ENCODE data around the gene RAB6A.
"Not testable (repeated sequence)": the region's sequence is repeated elsewhere in the genome, so short reads cannot be mapped to it uniquely, and the experiment has no call there.

RAB6A gene

DNA sequence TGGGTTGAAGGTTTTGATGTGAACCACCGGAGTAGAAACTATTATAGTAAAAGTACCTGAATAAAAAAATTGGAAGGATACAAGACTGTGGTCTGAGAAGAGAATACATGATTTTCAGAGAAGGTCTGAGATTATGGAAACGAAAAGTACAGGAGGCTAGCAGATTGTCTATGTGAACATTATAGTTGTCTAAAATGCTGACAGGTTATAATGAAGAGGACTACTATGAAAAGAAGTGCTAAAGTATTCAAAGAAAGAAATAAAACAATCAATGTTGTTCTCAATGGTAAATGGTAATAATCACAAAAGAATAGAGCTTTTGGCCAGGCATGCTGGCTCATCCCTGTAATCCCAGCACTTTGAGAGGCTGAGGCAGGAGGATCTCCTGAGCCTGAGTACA lies 34.0 kb downstream of the RAB6A start:
- no peak for DNase-seq (ENCODE audit: low spot score)

DNA sequence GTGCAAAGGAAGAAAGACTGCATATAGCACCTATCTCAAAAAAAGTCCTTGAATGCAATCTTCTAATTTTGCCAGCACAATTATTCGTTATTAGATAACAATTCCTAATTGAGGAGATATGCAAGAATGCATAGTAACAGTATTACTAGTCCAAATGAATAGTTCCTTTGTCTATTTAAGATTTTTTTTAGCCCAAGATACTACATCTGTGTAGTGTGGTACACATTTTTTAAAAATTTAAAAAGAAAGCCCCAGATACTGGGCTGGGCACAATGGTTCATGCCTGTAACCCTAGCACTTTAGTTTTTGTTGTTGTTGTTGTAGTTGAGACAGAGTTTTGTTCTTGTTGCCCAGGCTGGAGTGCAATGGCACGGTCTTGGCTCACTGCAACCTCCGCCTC lies 43.7 kb downstream of the RAB6A start:
- DNase-seq (ENCODE audit: low spot score): no peak

DNA sequence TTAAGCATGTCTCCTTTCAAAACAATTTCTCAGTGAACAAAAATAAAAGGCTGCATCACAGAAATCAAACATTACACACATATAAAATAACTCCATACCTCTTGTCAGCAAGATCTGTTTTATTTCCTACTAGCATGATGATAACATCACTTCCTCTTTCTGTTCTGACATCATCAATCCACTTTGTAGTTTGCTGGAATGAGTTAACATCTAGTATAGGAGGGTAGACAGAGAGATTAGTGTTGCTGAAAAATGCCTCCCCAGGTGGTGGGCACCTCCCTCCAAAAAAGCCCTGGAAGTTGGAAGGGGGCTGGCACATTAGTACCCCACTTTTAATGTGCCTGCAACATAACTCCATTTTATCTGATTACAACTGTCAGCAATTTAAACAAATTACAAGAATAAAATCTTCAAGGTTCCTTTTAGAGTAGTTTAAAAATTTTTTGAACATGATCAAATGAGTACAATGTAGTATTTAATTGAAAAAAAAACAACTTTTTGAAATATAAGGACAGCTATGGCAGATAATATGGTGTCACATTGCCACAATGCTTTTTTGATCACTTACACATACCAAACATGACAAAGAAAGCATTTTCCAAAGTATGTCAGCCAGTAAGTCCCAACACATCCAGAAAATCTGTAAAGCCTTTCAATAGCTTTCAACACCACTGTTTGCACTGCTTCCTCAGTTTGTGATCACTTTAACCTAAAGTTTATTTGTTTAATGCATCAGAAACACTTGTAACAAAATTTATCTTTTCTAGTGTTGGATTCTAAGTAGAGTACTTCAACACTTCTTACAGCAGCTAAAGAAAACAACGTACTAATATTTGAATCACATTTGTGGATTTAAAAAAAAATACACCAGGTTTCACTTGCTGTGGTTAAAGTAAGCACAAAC lies 44.5 kb downstream of the RAB6A start:
- no peak for DNase-seq (ENCODE audit: low spot score)

DNA sequence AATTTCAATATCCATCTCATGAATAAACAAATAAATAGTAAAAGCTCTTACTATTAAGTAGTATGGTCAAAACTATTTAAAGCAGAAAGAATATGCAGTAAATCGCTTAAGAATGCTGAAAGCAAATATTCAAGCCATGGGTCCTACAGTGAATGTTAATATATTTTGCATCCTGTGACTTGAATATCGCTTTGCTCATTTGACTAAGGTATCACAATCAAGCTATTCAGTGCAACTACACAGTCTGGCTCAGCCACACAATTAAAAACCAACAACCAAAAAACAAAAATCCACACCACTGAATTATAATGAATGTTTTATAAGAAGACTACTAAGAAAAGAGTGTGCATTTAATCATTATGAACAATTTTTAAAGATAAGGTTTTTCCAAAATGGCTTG lies 45.3 kb downstream of the RAB6A start:
- DNase-seq (ENCODE audit: low spot score): no peak

DNA sequence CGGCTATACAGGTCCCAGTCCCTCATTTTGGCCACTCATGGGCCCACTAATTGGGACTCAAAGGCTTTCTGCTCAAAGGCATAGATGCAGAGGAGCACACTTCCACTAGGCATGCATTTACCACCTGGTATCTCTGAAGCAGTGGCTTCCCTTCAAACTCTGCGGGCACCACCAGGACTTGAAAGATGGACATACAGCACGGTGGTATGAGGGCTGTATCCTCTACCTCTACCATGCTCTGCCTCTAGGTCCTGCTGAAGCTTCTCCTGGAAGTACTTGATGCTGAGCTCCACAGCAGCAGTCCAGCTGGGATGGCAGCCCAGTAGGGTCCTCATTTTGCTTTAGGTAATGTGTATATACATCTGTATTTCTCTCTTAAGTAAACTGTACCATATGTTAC lies 49.9 kb downstream of the RAB6A start:
- no peak for DNase-seq (ENCODE audit: low spot score)

DNA sequence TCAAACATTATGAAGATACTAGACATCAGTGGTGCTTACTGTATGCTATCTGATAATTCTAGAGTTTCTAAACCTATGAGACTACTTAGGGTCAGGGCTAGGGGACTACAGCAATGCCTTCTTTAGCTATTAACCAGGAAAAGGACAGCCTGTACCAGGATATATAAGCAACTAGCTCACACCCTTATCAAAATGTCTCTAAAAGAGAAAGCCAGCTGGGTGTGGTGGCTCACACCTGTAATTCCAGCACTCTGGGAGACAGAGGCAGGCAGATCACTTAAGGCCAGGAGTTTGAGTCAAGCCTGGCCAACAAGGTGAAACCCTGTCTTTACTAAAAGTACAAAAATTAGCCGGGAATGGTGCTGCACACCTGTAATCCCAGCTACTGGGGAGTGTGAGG lies 55.8 kb downstream of the RAB6A start:
- no peak for DNase-seq (ENCODE audit: low spot score)

DNA sequence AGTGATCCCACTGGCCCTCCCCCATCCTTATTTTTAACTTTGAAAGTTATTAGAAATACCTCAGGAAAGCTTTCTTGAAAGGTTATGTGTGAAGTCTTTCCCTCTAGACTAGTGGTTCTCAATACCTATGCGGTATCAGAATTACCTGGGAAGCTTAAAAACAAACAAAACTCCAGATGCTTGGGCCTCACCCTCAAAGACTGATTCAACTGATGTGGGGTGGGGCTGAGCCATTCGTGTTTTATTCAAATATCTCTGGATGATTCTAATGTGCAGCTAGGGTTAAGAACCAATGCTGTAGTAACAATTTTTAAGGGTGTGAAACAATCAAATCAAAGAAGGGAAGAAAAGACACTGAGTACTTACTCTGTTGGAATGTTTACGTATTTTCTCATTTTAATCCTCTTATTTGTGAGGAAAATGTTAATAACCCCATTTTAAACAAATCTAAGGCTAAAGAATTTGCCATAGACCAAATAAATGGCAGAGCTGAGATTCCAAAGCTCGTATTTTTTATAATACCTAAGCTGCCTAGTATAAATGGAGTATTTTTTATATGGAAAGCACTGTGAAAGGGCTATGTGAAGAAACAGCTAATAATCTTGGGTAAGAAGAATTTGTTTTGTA lies 66.9 kb downstream of the RAB6A start:
- DNase-seq (ENCODE audit: low spot score): no peak

DNA sequence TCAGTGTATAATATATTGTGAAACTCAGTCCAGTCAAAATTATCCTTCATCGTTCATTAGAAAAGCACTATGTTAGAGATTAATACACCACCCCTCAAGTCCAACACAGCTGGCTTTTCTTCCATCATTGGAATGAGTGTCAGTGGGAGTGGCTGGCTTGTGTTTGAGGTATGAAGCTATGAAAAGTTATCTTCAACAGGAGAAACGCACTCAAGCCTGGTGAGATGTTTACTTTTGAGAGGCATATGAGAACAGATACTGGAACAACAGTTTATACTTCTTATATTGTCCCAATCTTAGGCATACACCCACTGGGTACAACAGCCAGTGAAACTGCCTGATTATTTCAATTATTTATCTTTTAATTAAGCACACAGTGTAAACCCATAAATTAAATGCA lies 80.2 kb downstream of the RAB6A start:
- DNase-seq (ENCODE audit: low spot score): no peak

DNA sequence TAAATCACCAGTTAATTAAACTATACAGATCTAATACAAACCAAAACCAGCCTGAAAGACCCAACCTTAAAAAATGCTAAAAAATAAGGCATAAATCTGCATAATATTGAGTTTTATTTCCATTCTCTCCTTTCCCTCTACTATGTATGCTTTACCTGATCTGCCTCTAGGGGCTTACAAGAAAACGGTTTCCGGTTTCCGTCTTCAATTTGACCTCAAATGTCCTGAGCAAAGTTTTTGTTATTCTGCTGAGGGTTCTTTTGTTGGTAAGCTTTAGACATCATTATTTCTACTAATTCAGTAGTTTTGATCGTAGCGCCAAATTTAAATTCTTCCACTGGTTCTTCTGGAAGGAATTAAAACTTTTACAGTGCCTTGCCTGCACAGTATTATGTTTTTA lies 84.3 kb downstream of the RAB6A start:
- DNase-seq (ENCODE audit: low spot score): not testable (repeated sequence)

DNA sequence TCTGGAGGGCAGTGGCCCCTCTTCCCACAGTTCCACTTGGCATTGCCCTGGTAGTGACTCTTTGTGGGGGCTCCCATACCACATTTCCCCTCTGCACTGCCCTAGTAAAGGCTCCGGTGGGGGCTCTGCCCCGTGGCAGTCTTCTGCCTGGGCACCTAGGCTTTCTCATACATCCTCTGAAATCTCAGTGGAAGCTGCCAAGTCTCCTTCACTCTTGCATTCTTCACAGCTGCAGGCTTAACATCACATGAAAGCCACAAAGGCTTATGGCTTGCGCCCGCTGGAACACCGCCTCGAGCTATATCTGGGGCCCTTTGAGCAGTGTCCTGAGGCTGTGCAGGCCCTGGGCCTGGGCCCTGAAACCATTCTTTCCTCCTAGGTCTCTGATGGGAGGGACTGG lies 89.2 kb downstream of the RAB6A start:
- DNase-seq (ENCODE audit: low spot score): no peak

DNA sequence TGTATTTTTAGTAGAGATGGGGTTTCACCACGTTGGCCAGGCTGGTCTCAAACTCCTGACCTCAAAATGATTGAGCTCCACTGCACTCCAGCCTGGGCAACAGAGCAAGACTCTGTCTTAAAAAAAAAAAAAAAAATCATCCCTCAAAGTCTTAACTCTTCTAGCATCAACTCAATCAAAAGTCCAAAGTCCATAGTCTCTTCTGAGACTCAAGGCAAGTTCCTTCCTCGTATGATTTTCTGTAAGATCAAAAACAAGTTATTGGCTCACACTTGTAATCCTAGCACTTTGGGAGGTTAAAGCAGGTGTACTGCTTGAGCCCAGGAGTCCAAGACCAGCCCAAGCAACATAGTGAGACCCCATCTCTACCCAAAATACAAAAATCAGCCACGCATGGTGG lies 90.1 kb downstream of the RAB6A start:
- no peak for DNase-seq (ENCODE audit: low spot score)

DNA sequence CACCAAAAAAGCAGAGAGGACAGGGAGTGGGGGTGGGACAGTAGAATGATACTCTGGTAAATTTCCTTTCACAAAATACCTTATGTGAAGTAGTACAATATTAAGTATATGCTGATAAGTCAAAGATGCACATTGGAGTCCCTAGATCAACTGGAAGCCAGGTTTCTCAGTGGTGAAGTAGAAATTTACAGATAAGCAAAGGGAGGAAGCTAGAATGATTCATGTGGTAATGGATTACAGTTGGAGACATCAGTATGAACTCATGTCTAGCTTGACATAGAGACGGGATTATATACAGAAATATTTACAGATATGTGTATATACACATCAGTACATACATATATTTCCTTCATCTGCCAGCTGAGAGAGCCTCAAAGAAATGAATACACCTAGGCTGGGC lies 93.0 kb downstream of the RAB6A start:
- DNase-seq (ENCODE audit: low spot score): no peak

DNA sequence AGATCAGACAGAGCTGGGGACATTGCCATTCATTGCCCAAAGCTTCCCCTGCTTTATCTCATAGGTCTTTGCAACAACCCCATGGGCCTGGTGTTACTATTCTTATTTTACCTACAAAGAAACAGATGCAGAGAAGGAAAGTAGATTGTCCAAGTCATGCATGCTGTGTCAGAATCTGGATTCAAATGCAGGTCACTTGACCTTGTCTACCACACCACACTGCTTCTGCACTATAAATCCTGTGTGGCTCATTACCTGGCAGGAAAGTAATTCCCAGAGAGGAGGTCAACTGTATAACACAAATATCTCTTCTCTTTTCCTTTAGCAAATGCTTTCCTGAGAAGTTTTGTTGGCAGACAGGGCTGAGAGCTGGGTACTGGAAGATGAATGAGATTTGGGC lies 96.0 kb downstream of the RAB6A start:
- DNase-seq (ENCODE audit: low spot score): no peak

DNA sequence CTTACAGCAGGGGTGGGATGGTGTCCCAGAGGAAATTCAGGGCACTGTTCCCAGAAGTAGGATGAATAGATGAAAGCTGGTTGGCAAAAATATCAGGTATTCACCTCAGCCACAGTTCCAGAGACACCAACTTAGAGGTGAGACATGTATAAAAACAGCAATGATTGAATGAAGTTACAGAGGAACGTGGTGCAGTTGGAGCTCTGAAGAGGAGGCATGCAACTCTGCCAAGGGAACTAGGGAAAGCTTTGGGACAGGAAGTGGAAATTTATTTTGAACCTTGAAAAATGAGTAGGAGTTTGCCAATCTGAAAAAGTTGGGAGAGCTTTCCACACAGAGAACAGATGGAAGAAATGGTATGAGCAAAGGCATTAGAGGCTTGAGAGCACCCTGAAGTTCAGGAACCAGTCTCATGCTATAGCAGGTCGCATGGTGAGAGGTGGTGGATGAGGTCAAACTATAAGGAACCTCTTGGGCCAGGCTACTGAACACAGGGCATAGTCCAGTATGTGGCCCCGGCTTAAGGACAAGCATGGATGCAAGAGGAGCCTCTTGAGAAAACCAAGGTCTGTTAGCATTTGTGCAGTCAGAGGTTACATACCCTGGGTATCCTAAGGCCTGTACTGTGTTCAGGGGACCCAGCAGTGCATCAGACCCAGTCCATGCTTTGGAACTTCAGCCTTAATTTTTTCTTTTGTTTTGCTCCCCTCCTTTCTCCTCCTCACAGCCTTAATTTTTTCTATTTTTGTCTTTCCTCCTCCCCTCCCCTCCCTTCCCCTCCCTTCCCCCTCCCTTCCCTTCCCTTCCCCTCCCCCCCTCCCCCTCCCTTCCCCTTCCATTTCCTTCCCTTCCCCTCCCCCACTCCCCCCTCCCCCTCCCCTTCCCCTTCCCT lies 97.0 kb downstream of the RAB6A start:
- DNase-seq (ENCODE audit: low spot score): no peak

DNA sequence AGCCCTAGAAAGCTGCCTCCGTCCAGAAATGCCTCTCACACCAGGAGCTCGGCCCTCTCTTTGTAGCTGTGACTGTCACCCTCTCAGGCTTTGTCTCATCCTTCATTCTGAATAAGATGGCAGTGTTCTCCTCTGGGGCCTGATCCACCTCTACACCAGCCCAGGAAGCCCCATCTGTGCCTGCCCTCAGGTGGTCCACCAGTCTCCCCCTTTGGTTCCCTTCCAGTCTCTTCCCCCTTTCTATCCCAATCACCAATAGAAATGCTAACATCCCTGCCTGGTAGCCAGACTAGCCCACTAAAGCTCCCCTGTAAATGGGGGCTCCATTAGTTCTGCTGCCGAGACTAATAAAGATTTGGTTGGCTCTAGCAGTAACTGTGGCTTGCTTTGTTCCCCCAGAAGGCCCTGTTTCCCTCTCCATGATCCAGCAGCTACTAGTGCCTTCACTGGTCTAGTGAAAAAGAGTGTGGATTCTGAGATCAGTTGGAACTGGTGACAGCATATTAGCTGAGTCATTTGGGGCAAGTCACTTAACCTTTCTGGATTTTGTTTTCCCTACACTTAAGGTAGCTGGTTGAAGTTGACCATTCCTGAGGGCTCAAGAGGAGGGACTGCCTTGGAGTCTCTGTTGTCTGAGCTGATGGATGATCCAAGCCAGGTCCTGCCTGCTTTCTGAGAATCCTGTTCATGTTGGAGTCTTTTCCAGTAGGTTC lies 98.3 kb downstream of the RAB6A start:
- DNase-seq (ENCODE audit: low spot score): no peak

DNA sequence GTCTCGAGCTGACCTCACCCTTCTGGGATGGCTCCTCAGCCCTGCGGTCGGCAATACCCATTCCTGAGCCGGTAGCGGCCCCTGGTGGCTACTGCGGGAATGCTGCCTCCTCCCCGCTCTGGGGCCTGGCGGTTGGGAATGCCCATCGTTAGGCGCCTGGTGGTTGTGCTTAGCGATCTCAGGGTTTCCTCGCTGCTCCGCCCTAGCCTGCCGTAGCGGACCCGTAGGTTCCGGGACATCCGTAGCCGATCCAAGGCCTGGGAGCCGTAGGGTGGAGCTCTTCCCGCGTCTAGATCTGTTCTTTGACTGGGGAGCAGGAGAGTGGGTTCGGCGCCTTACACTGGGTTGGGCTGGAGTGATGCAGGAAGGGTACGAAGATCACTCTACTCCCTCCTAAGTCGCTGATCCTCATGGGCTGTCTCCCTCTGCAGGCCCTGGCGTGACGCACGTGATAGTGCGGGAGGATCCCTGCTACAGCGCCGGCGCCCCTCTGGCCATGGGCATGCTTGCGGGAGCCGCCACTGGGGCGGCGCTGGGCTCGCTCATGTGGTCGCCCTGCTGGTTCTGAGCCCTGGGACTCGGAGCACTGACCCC lies 99.7 kb downstream of the RAB6A start:
- DNase-seq (ENCODE audit: low spot score): peak; percentile 98

DNA sequence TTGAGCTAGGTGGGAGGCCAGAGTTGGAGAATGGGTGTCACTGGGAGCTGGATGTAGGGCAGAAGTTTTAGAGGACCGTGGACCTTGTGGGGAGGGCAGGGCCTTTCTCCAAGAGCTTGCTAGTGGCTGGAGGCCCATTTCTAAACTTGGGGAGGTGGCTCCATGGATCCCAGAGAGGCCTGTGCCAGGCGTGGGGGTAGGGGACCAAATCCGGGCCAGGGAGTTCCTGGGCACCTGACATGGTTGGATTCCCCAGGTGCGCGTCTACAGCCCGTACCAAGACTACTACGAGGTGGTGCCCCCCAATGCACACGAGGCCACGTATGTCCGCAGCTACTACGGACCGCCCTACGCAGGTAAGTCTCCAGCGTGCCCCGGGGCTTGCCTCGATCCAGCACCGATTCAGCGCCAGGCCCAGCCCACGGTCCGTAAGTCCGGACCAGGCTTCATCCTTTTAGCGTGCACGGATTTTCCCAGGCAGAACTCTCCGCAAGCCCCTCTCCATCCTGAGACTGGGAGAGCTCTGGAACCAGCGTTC lies 100.3 kb downstream of the RAB6A start:
- no peak for DNase-seq (ENCODE audit: low spot score)

DNA sequence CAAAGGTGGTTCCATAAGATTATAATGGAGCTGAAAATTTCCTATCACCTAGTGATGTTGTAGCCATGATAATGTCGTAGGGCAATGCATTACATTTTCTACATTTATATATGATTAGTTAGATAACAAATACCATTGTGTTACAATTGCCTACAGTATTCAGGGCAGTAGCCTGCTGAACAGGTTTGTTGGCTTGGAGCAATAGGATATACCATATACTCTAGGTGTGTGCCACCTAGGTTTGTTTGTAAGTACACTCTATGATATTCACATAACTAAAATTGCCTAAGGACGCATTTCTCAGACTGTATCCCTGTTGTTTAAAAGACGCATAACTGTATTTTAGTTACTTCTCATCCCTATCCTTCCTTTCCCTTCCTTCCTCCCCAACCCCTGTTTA lies 100.9 kb downstream of the RAB6A start:
- no peak for DNase-seq (ENCODE audit: low spot score)

DNA sequence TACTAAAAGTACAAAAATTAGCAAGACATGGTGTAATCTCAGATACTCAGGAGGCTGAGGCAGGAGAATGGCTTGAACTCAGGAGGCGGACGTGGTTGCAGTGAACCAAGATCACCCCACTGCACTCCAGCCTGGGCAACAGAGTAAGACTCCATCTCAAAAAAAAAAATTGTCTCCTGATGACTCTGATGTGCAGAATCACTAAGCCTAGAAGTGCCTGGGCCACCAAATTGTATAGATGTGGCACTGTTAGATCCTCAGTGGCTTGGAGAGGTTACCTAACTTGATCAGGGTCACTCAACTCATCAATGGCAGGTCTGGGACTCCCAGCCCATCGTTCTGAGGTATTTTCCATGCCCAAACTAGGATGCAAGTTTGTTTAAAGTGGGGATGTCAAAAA lies 103.9 kb downstream of the RAB6A start:
- DNase-seq (ENCODE audit: low spot score): no peak

DNA sequence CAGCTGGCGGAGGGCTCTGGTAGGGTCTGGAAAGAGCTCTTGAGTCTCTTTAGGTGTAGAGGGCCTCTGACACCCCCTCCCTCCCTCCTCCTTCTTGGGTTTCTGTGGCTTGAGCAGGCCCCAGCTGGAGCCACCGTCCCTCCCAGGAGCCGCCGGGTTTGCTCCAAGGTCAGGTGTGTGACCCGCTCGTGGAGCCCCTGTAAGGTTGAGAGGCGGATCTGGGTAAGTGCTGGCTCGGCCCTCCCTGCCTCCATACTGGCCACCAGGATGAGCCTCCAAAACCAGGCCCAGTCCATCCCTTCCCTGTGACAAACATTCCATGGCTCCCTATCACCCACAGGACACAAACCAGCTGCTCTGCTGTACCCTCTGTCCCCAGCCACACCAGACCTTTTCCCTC lies 105.2 kb downstream of the RAB6A start:
- no peak for DNase-seq (ENCODE audit: low spot score)

DNA sequence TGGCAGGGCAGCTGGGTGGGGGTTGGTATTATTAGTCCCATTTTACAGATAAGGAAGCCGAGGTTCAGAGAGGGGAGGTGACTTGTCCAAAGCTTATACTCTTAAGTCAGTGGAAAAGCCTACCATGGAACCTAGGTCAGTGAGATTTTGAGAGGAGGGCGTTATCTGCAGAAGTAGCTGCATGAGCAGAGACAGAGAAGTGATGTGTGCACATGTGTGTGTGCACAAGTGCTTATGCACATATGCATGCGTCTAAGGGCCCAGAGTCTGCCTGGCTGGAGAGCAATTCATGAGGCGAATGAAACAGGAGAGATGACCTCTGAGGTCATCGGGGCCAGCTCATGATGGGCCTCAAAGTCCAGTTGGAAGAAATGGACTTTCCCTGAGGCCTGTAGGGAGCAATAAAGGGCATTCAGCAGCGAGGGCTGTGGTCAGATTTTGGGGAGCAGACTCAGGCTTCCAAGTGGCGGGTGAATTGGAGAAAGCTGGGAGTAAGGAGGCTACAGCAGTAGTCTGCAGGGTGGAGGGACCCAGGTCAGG lies 106.3 kb downstream of the RAB6A start:
- DNase-seq (ENCODE audit: low spot score): no peak
